ENCODE results near the gene GPRIN3.
A peak's percentile ranks its signal among the peaks of the same experiment; 100 is the strongest.
"Not testable (repeated sequence)": the region's sequence is repeated elsewhere in the genome, so short reads cannot be mapped to it uniquely, and the experiment has no call there.

GPRIN3 gene

GRCh38 chr4:89287945-89288344 is 19.7 kb downstream of the GPRIN3 start:
- no peak for DNase-seq

GRCh38 chr4:89285745-89286144 is 21.9 kb downstream of the GPRIN3 start:
- DNase-seq: no peak

- DNase-seq: no peak
Measured at GRCh38 chr4:89284828-89285227, 22.8 kb downstream of the GPRIN3 start.

GRCh38 chr4:89284020-89284424 is 23.6 kb downstream of the GPRIN3 start:
- peak in 1 of 2 experiments; percentile 11 for DNase-seq

GRCh38 chr4:89283226-89284009 is 24.2 kb downstream of the GPRIN3 start:
- DNase-seq: no peak

- no peak for DNase-seq
Measured at GRCh38 chr4:89279385-89279784, 28.2 kb downstream of the GPRIN3 start.

GRCh38 chr4:89277412-89277811 is 30.2 kb downstream of the GPRIN3 start:
- no peak for DNase-seq

GRCh38 chr4:89276296-89276695 is 31.3 kb downstream of the GPRIN3 start:
- DNase-seq: no peak

GRCh38 chr4:89275587-89275986 is 32.0 kb downstream of the GPRIN3 start:
- no peak for DNase-seq

GRCh38 chr4:89273741-89274141 is 33.9 kb downstream of the GPRIN3 start:
- no peak for DNase-seq

- no peak for DNase-seq
Measured at GRCh38 chr4:89270792-89271191, 36.8 kb downstream of the GPRIN3 start.

GRCh38 chr4:89269121-89269666 is 38.4 kb downstream of the GPRIN3 start:
- no peak for DNase-seq

GRCh38 chr4:89268679-89269078 is 38.9 kb downstream of the GPRIN3 start:
- DNase-seq: no peak

- no peak for DNase-seq
Measured at GRCh38 chr4:89267846-89268245, 39.8 kb downstream of the GPRIN3 start.

GRCh38 chr4:89267392-89267791 is 40.2 kb downstream of the GPRIN3 start:
- no peak for DNase-seq

- DNase-seq: no peak
Measured at GRCh38 chr4:89266128-89266527, 41.5 kb downstream of the GPRIN3 start.

GRCh38 chr4:89263265-89263664 is 44.3 kb downstream of the GPRIN3 start:
- no peak for DNase-seq

GRCh38 chr4:89259301-89260028 is 48.1 kb downstream of the GPRIN3 start:
- no peak for DNase-seq

- no peak for DNase-seq
Measured at GRCh38 chr4:89258506-89258905, 49.1 kb downstream of the GPRIN3 start.

- no peak for DNase-seq
Measured at GRCh38 chr4:89257376-89257775, 50.2 kb downstream of the GPRIN3 start.

GRCh38 chr4:89256203-89256800 is 51.3 kb downstream of the GPRIN3 start:
- no peak for DNase-seq

- peak in 1 of 2 experiments; percentile 9 for DNase-seq
Measured at GRCh38 chr4:89254847-89255246, 52.8 kb downstream of the GPRIN3 start.

- not testable (repeated sequence) for DNase-seq
Measured at GRCh38 chr4:89254347-89254746, 53.3 kb downstream of the GPRIN3 start.

- DNase-seq: no peak
Measured at GRCh38 chr4:89253935-89254334, 53.7 kb downstream of the GPRIN3 start.
